T-helper 1 cell treated with Interleukin-12 subunit alpha and Interleukin-12 subunit beta and Interleukin-4 antibody, amounts not matched to agents 30 μg/mL and 1 μg/mL, for 36 hours (primary cell): Measurements from ENCODE around the gene SLC2A4RG.

ENCODE experiments used
- H3K27ac Mint-ChIP-seq: one replicate; pipeline ENCODE4 v1.8.0; 2021; ENCODE audit warnings: mild to moderate bottlenecking, mixed read lengths
- H3K27me3 Mint-ChIP-seq: one replicate; pipeline ENCODE4 v1.8.0; 2021; ENCODE audit warnings: low read depth, mixed read lengths
- H3K36me3 Mint-ChIP-seq: one replicate; pipeline ENCODE4 v1.8.0; 2021; ENCODE audit warnings: low read depth, mixed read lengths
- H3K4me1 Mint-ChIP-seq: one replicate; pipeline ENCODE4 v1.8.0; 2021; ENCODE audit warnings: low read depth, mixed read lengths
- H3K4me3 Mint-ChIP-seq: one replicate; pipeline ENCODE4 v1.8.0; 2021; ENCODE audit warnings: mild to moderate bottlenecking, moderate library complexity, mixed read lengths
- H3K9me3 Mint-ChIP-seq: one replicate; pipeline ENCODE4 v1.8.0; 2021; ENCODE audit warnings: mixed read lengths

SLC2A4RG gene

GRCh38 chr20:63792866-63793265 lies 53.3 kb downstream of the SLC2A4RG start:
- H3K4me3 Mint-ChIP-seq = no peak overlapping the region
- H3K27ac Mint-ChIP-seq = no peak overlapping the region

More at GRCh38 chr20:63792866-63793265, 53.3 kb downstream of the SLC2A4RG start:
- H3K4me1 Mint-ChIP-seq = peaks cover 3% of the 10 kb centered on the region
- H3K27me3 Mint-ChIP-seq = peaks cover 20% of the 10 kb centered on the region
- H3K9me3 Mint-ChIP-seq = no peaks in the 10 kb centered on the region
- no peaks in the 10 kb centered on the region for H3K36me3 Mint-ChIP-seq
